Endothelial cell (in vitro differentiated cells): ENCODE measurements around the gene SPATA16. TPM values are rescaled to one million over a fixed set of nuclear protein-coding genes. Genes with fewer than 3 reads are reported as not detected.

Experiments used
- DNase-seq: peaks from one replicate; pipeline ENCODE4 v3.0.0; 2021; ENCODE audit warnings: low spot score
- H3K27ac Mint-ChIP-seq: one replicate; pipeline ENCODE4 v1.8.0; 2021; ENCODE audit warnings: mixed read lengths, inconsistent platforms; ENCODE audit not compliant: unreplicated experiment
- H3K27me3 Mint-ChIP-seq: one replicate; pipeline ENCODE4 v1.8.0; 2021; ENCODE audit warnings: mild to moderate bottlenecking, moderate library complexity, mixed read lengths, inconsistent platforms; ENCODE audit not compliant: unreplicated experiment
- H3K36me3 Mint-ChIP-seq: one replicate; pipeline ENCODE4 v1.8.0; 2021; ENCODE audit warnings: mild to moderate bottlenecking, low read depth, mixed read lengths, inconsistent platforms; ENCODE audit not compliant: unreplicated experiment
- H3K4me1 Mint-ChIP-seq: one replicate; pipeline ENCODE4 v1.8.0; 2021; ENCODE audit warnings: mild to moderate bottlenecking, mixed read lengths, inconsistent platforms; ENCODE audit not compliant: unreplicated experiment
- H3K4me3 Mint-ChIP-seq: one replicate; pipeline ENCODE4 v1.8.0; 2021; ENCODE audit warnings: mild to moderate bottlenecking, mixed read lengths, inconsistent platforms; ENCODE audit not compliant: unreplicated experiment
- H3K9me3 Mint-ChIP-seq: one replicate; pipeline ENCODE4 v1.8.0; 2021; ENCODE audit warnings: mixed read lengths, inconsistent platforms; ENCODE audit not compliant: unreplicated experiment
- CTCF ChIP-seq: fragments of 200-600 bp; sonication (generic); IDR thresholded peaks from one replicate; pipeline ENCODE4 v1.5.0; 2021; ENCODE audit warnings: antibody characterized with exemption; ENCODE audit not compliant: unreplicated experiment
- total RNA-seq: library from RNA; stranded (reverse); fragmentation: NEBNext Ultra II Directional; extraction: Animal tissue kit (Norgen Biotek cat#: 25700); gene quantifications from one replicate; pipeline ENCODE4 v1.2.1, GENCODE V29; 2021; ENCODE audit not compliant: unreplicated experiment

The SPATA16 gene
- total RNA-seq, 1 donor from 2014 or later, result 0.15 TPM

DNA sequence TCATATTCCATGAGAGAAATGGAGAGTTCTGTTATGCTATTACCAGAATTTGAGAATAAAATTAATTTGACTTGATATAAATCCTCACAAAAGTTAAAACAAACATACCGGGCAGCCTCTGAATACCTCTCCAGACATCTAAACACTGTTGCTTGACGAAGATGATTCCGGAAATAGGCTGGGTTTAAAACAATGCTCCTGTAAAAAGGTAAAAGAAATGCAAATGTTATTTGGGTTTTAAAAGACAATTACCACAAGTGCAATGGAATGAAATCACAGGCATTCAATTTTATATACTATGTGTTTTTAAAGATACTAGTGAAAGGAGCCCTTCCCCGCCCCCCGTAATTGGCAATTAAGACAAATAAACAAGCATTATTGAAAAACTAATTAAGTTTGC lies 121.7 kb downstream of the SPATA16 start:
- no peak for DNase-seq
- H3K36me3 Mint-ChIP-seq, result no peaks in the 10 kb centered on the region
- no peak for TF ChIP-seq CTCF
- peaks cover 4% of the 10 kb centered on the region for H3K4me1 Mint-ChIP-seq
- H3K9me3 Mint-ChIP-seq, result no peaks in the 10 kb centered on the region
- H3K27ac Mint-ChIP-seq, result no peak overlapping the region
- no peak overlapping the region for H3K4me3 Mint-ChIP-seq
- H3K27me3 Mint-ChIP-seq, result no peaks in the 10 kb centered on the region

DNA sequence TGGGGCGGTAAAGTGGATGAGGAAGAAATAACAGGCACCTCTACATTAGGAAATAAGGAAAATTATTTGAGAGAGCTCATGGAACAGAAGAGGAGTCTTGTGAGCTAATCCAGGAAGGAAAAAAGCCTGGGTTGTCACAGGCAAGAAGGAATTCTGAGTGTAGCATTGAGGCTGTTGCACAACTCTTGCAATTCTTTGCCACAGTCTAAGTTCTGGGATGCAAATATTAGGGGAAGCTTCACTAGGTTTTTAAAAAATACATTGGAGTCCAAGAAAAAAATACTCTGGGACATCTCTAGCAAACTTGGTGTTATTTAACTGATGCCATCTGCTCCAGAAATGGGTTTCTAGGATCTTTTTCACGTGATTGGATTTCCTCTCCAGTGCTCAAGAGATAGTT lies 122.3 kb downstream of the SPATA16 start:
- no peak for TF ChIP-seq CTCF
- no peaks in the 10 kb centered on the region for H3K27me3 Mint-ChIP-seq
- peaks cover 4% of the 10 kb centered on the region for H3K4me1 Mint-ChIP-seq
- no peak for DNase-seq
- H3K27ac Mint-ChIP-seq, result no peak overlapping the region
- no peak overlapping the region for H3K4me3 Mint-ChIP-seq
- no peaks in the 10 kb centered on the region for H3K36me3 Mint-ChIP-seq
- no peaks in the 10 kb centered on the region for H3K9me3 Mint-ChIP-seq

DNA sequence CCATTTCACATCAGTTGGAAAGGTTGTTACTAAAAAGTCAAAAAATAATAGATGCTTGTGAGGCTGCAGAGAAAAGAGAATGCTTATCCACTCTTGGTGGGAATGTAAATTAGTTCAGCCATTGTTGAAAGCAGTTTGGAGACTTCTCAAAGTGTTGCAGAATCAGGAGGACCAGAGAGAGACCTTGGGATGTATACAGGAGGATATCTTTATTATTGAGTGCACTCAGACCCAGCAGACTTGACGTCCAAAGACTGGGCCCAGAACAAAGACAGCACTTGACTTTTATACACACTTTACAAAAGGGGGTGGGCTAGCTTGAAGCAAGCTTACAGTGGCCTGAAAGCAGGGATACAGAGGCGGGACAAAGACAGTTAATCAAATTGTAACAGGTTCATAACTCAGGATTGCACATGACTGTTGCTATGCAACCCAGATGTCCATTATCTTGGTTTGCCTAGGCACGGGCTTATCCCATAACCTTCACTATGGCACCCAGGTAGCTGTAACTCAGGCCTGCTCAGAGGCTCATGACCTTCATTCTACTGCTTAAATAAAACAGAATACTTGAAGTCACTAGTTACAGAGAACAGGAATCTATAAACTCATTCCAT lies 127.7 kb downstream of the SPATA16 start:
- Mint-ChIP-seq H3K4me3 (no peak overlapping the region), H3K4me1 (no peaks in the 10 kb centered on the region), H3K27ac (no peak overlapping the region), H3K9me3 (no peaks in the 10 kb centered on the region), H3K27me3 (peaks cover 2% of the 10 kb centered on the region), H3K36me3 (no peaks in the 10 kb centered on the region)
- no peak for DNase-seq
- TF ChIP-seq CTCF, result no peak

- no peaks in the 10 kb centered on the region for H3K36me3 Mint-ChIP-seq
- H3K27me3 Mint-ChIP-seq, result peaks cover 2% of the 10 kb centered on the region
- H3K4me3 Mint-ChIP-seq, result no peak overlapping the region
- no peak overlapping the region for H3K27ac Mint-ChIP-seq
- DNase-seq, result no peak
- peaks cover 4% of the 10 kb centered on the region for H3K4me1 Mint-ChIP-seq
- no peak for TF ChIP-seq CTCF
- no peaks in the 10 kb centered on the region for H3K9me3 Mint-ChIP-seq
These were observed 131.6 kb downstream of the SPATA16 start for GRCh38 chr3:173009410-173009809.

DNA sequence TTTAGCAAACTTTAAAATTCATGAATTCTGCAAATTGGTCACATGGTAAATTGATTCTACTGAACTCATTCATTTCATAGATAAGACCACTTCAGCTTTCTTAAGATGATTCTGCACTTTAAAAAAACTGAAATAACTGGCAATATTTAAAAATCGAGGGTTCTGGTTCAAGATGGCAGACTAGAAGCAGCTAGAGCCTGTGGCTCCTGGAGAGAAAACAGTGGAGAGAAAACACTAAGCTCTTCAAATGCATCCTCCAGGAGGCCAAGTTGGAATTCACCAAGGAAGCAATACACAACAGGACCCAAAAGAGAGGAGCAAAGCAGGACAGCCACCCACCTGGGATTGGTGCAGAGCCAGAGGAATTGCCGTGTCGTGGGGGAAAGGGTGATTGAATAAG lies 132.1 kb downstream of the SPATA16 start:
- no peaks in the 10 kb centered on the region for H3K9me3 Mint-ChIP-seq
- no peak overlapping the region for H3K27ac Mint-ChIP-seq
- TF ChIP-seq CTCF, result no peak
- H3K4me3 Mint-ChIP-seq, result no peak overlapping the region
- H3K4me1 Mint-ChIP-seq, result peaks cover 4% of the 10 kb centered on the region
- peaks cover 2% of the 10 kb centered on the region for H3K27me3 Mint-ChIP-seq
- no peak for DNase-seq
- no peaks in the 10 kb centered on the region for H3K36me3 Mint-ChIP-seq
